Astrocyte of the spinal cord (primary cell): ENCODE data around the gene PMEL.

ENCODE experiments used
- DNase-seq: peaks from one replicate; pipeline ENCODE4 v3.0.0; 2011; ENCODE audit warnings: low read depth, low spot score
- H3K4me3 ChIP-seq: 2 replicates; pipeline ENCODE4 v1.5.1; 2011; ENCODE audit warnings: low read depth, mild to moderate bottlenecking, low read length, moderate library complexity
- CTCF ChIP-seq: IDR thresholded peaks from 2 replicates; pipeline ENCODE4 v1.5.1; 2012; ENCODE audit warnings: low read depth, mild to moderate bottlenecking, low read length, inconsistent platforms
- in situ Hi-C: cut with HindIII; loops from 2 replicates; pipeline ENCODE4 v1.10.0; 2017; ENCODE audit warnings: low sequenced_read_pairs

Gene PMEL

GRCh38 chr12:55942055-55942454, 23.8 kb downstream of the PMEL start:
- in situ Hi-C loops = no loop called here
- H3K4me3 ChIP-seq = no peak overlapping the region
- DNase-seq = no peak
- TF ChIP-seq CTCF = no peak

- TF ChIP-seq CTCF = peak; percentile 97
- DNase-seq = peak; percentile 81
- in situ Hi-C loops = no loop called here
- H3K4me3 ChIP-seq = no peak overlapping the region
Observed at GRCh38 chr12:55940065-55940732, 25.6 kb downstream of the PMEL start.

- no peak for DNase-seq
- no peak overlapping the region for H3K4me3 ChIP-seq
- in situ Hi-C loops = no loop called here
- no peak for TF ChIP-seq CTCF
Observed at GRCh38 chr12:55938826-55939501, 26.9 kb downstream of the PMEL start.

- TF ChIP-seq CTCF = no peak
- H3K4me3 ChIP-seq = no peak overlapping the region
- no peak for DNase-seq
- in situ Hi-C loops = no loop called here
Observed at GRCh38 chr12:55937981-55938380, 27.9 kb downstream of the PMEL start.

GRCh38 chr12:55935738-55936151, 30.1 kb downstream of the PMEL start:
- no peak for TF ChIP-seq CTCF
- DNase-seq = no peak
- peak overlapping the region; percentile 7 for H3K4me3 ChIP-seq
- in situ Hi-C loops = no loop called here

GRCh38 chr12:55934773-55935172, 31.1 kb downstream of the PMEL start:
- DNase-seq = no peak
- no peak for TF ChIP-seq CTCF
- in situ Hi-C loops = no loop called here
- H3K4me3 ChIP-seq = no peak overlapping the region
